HG02571 (cell line): Measurements from ENCODE around the gene TRNAU1AP.

Experiments
- ATAC-seq: cut with Tn5 transposase; IDR thresholded peaks from one replicate; pipeline ENCODE4 v1.9.1; 2021; ENCODE audit warnings: mild to moderate bottlenecking, moderate library complexity; ENCODE audit not compliant: unreplicated experiment

TRNAU1AP gene

DNA sequence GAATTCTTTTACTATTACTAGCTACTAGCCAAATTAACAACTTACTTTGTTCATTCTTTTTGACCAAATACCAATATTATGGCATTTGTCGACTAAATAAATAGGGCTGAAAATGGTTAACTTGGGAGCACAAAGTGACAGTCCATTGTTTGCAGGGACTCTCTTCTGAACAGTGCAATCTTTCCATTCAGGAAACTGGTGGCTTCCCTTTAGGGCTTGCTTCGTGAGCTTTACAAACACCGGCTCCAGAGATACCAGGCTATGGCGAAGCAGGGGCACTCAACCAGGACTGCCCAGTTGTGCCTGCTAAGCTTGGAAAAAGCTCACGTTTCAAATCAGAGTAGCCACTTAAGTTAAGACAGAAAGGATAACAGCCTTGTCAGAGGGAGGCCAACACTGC, 51.5 kb downstream of the TRNAU1AP start:
- no peak for ATAC-seq

DNA sequence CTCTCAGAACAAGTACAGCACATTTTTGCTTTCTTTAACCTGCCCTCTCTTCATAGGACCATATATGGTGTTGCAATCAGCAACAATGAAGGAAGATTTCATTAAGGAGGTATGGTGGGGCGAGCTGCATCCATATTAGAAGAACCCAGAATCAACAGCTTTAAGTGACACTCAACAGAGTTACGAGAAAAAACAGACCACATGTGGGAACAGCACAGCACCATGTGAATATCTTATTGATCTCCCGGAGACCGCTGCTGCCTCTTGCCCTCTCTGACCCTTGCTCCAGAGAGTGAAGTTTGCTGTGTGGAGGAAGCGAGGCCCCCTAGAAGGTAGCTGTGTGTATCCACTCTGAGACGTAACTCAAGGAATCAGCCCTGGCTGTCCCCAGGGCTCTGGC, 52.1 kb downstream of the TRNAU1AP start:
- ATAC-seq, result no peak

DNA sequence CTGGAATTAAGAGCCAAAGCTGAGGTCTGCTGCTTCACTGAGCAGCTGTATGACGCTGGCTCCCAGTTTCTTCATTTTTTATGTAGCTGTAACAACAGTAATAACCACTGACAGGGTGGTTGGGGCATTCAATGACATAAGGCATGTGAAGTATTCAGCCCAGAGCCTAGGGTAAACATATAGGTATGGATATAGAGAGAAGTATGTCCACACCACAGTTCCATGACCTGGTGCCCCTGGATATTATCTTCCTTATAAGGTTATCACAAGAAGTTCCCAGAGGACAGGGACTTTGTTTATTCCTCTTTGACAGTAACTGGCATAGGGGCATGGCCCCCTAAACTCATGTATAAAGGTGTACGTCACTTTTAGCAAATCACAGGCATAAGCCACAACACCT, 53.9 kb downstream of the TRNAU1AP start:
- no peak for ATAC-seq

DNA sequence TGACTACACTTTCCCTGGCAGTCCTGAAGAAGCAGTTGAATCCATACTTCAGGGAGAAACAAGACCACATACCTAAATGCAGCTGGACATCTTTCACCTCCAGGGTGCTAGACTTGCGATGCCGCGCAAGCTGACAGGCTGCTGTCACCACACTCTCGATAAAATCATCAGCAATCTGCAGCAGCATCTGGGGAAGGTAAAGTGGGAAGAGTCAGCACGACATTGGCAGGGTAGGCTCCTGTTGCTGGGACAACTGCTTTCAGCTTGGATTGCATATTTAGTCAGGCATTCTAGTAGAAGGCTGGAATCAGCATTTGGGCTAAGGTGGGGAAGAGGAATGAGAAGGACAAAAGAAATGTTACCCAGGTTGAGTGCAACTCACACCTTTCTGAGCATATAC, 60.3 kb downstream of the TRNAU1AP start:
- no peak for ATAC-seq
